ENCODE data around the gene ACOT12. TPM values are rescaled to one million over a fixed set of nuclear protein-coding genes. Genes with fewer than 3 reads are reported as not detected.

The ACOT12 gene
- total and polyA plus RNA-seq, 9 of the 15 experiments (the other 6 are each of a cell fraction or from before 2014, with no cell fraction given), result 0.03 TPM; not detected in 8

DNA sequence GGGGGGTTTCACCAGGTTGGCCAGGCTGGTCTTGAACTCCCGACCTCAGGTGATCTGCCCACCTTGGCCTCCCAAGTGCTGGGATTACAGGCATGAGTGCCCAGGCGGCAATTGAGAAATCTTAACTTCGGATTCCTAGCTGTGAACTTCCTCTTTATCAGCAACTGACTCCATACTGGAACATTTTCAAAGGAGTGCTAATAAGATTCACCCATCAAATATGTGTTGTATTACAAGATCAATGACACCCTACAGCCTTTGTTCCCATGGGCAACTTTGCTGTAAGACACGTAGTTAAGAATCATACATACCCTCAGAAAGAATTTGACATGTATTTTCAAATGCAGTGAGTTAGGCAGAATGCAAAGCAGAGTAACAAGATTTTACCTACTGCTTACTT lies 23.1 kb upstream of the ACOT12 start:
- H4K20me1 ChIP-seq (replicated peaks; ENCODE audit: control insufficient read depth, insufficient read depth, low read length), result no peaks in the 10 kb centered on the region
- BruUV-seq (replicated peaks), result no TSS peak
- in situ Hi-C loops (cut with MboI) (no loop called here), intact Hi-C loops (cut with micrococcal nuclease) (no loop called here)
- no peaks in the 10 kb centered on the region for H3K27me3 ChIP-seq (ENCODE audit: control insufficient read depth in 2 of 2, insufficient read depth in 2 of 2, low read length in 2 of 2)
- H3K9ac ChIP-seq (ENCODE audit: insufficient read depth in 1 of 2, low read depth in 2 of 2, low read length in 2 of 2), result no peak overlapping the region
- no peak overlapping the region for H3K4me2 ChIP-seq (ENCODE audit: insufficient read depth, low read length)
- CTCF ChIA-PET (ENCODE audit: low intra/inter-chr PET ratio), result no interaction called here
- FAIRE-seq (no peak), ATAC-seq (no peak), DNase-seq (ENCODE audit: extremely low read depth in 1 of 4, low spot score in 3 of 4) (no peak)
- 0 out of 3 replicates have a peak, but pooled peaks cover 5% of the 10 kb centered on the region for H3K36me3 ChIP-seq (ENCODE audit: control insufficient read depth, insufficient read depth, low read length)
- peaks cover 0 to 8% of the 10 kb centered on the region in 2 experiments; a peak in 3 of 5 replicates for H3K4me1 ChIP-seq (replicated peaks in 1 of 2; ENCODE audit: control insufficient read depth in 2 of 2, insufficient read depth in 2 of 2, low read length in 2 of 2)
- no peaks in the 10 kb centered on the region for H3K9me1 ChIP-seq (ENCODE audit: control insufficient read depth, insufficient read depth, low read length)
- POLR2A ChIA-PET, result no interaction called here
- WGBS (ENCODE audit: insufficient coverage, low coverage, missing lambda C conversion rate), result 75% methylated on average over 4 of the region's 4 CpGs
- H3K27ac ChIP-seq (ENCODE audit: extremely low read depth, low read depth, low read length), result no peak overlapping the region
- H3K79me2 ChIP-seq (ENCODE audit: control insufficient read depth, insufficient read depth, low read length), result no peaks in the 10 kb centered on the region
- H3K9me3 ChIP-seq (replicated peaks; ENCODE audit: control insufficient read depth, insufficient read depth, low read depth, low read length), result no peaks in the 10 kb centered on the region
- no peak overlapping the region for H3K4me3 ChIP-seq
- TF ChIP-seq SIN3B (IDR thresholded peaks at IDR 0.05; ENCODE audit: low read depth) (no peak), HES1 (IDR thresholded peaks at IDR 0.05; ENCODE audit: low read depth) (no peak)
- no peak overlapping the region for H2AFZ ChIP-seq (ENCODE audit: low read depth, low read length)

DNA sequence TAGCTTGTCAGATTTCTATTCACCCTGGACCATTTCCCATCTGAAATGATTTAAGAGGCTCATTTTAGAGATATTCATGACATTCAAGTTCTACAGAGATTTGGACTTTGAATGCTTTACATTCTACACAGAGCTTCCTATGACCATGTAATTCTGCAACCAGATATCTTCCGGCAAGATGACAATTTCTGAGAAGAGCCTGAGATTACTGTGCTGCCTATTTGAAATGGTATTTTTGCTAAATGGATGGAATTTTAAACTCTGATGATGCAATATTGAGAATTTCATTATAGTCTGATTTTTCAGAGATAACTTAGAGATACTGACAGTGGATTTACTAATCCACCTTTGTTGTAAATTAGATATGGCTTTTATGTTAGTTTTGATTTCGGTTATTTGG lies 16.0 kb upstream of the ACOT12 start:
- no TSS peak for BruUV-seq (replicated peaks)
- Histone ChIP-seq H4K20me1 (replicated peaks; ENCODE audit: control insufficient read depth, insufficient read depth, low read length) (no peaks in the 10 kb centered on the region), H3K4me3 (no peak overlapping the region), H3K27ac (ENCODE audit: extremely low read depth, low read depth, low read length) (no peak overlapping the region), H3K4me2 (ENCODE audit: insufficient read depth, low read length) (no peak overlapping the region), H3K9ac (ENCODE audit: insufficient read depth in 1 of 2, low read depth in 2 of 2, low read length in 2 of 2) (no peak overlapping the region), H2AFZ (ENCODE audit: low read depth, low read length) (no peak overlapping the region), H3K9me3 (replicated peaks; ENCODE audit: control insufficient read depth, insufficient read depth, low read depth, low read length) (no peaks in the 10 kb centered on the region), H3K27me3 (ENCODE audit: control insufficient read depth in 2 of 2, insufficient read depth in 2 of 2, low read length in 2 of 2) (no peaks in the 10 kb centered on the region), H3K36me3 (ENCODE audit: control insufficient read depth, insufficient read depth, low read length) (no peaks in the 10 kb centered on the region), H3K9me1 (ENCODE audit: control insufficient read depth, insufficient read depth, low read length) (no peaks in the 10 kb centered on the region), H3K79me2 (ENCODE audit: control insufficient read depth, insufficient read depth, low read length) (no peaks in the 10 kb centered on the region), H3K4me1 (replicated peaks in 1 of 2; ENCODE audit: control insufficient read depth in 2 of 2, insufficient read depth in 2 of 2, low read length in 2 of 2) (no peaks in the 10 kb centered on the region)
- in situ Hi-C loops (cut with MboI), result no loop called here
- WGBS (ENCODE audit: insufficient coverage, low coverage, missing lambda C conversion rate), result 53% methylated on average over 2 of the region's 2 CpGs
- DNase-seq (ENCODE audit: extremely low read depth in 1 of 4, low spot score in 3 of 4) (no peak), FAIRE-seq (no peak), ATAC-seq (no peak)
- peak; percentile 79 for TF ChIP-seq ATF3 (IDR thresholded peaks at IDR 0.05)
- TF ChIP-seq ATF3 (CRISPR knock-in tag; conservative IDR thresholded peaks at IDR 0.05), result no peak
- no peak for TF ChIP-seq THAP7 (CRISPR knock-in tag; IDR thresholded peaks at IDR 0.05)
- TF ChIP-seq NCOA6 (IDR thresholded peaks at IDR 0.05), result no peak
- TF ChIP-seq CEBPB (tag; IDR thresholded peaks at IDR 0.05), result peak; percentile 45; the same call in 1 of the 2 replicates
- TF ChIP-seq CEBPG (CRISPR knock-in tag; IDR thresholded peaks at IDR 0.05), result no peak
- peak; percentile 60 to 83 for TF ChIP-seq CEBPG (tag; conservative IDR thresholded peaks at IDR 0.05 in 1 of 2, IDR thresholded peaks at IDR 0.05 in 1 of 2)
- intact Hi-C loops (cut with micrococcal nuclease), result no loop called here
- CTCF ChIA-PET (ENCODE audit: low intra/inter-chr PET ratio), result no interaction called here
- POLR2A ChIA-PET, result interaction anchor here (0.8 to 0.9 kb wide), 2 partner anchors 11 to 25 kb away, joined by 3 read pairs; no protein-coding TSS in a partner anchor

All from K562 (cell line).